Fibroblast of villous mesenchyme (primary cell): ENCODE data around the gene TFB1M. TPM values are rescaled to one million over a fixed set of nuclear protein-coding genes. Genes with fewer than 3 reads are reported as not detected.
A peak's percentile ranks its signal among the peaks of the same experiment; 100 is the strongest.

Source experiments
- DNase-seq: peaks from one replicate; pipeline ENCODE4 v3.0.0-alpha.2; 2010; ENCODE audit warnings: low read depth
- H3K4me3 ChIP-seq: 2 replicates; pipeline ENCODE4 v1.5.1; 2011; ENCODE audit warnings: low read depth, mild to moderate bottlenecking, low read length
- CTCF ChIP-seq: IDR thresholded peaks from 2 replicates; pipeline ENCODE4 v1.5.1; 2012; ENCODE audit warnings: low read depth, mild to moderate bottlenecking, low read length; ENCODE audit not compliant: insufficient read depth
- total RNA-seq: library from RNA; depleted of rRNA; stranded (reverse); fragments of >200 nt; gene quantifications from 2 replicates; pipeline ENCODE4 v1.2.3, GENCODE V29; 2012

The TFB1M gene
- total RNA-seq, 1 donor: 29.8 TPM

GRCh38 chr6:155260686-155261085 is 53.6 kb downstream of the TFB1M start:
- DNase-seq: no peak
- no peak for TF ChIP-seq CTCF
- H3K4me3 ChIP-seq: no peak overlapping the region

DNA sequence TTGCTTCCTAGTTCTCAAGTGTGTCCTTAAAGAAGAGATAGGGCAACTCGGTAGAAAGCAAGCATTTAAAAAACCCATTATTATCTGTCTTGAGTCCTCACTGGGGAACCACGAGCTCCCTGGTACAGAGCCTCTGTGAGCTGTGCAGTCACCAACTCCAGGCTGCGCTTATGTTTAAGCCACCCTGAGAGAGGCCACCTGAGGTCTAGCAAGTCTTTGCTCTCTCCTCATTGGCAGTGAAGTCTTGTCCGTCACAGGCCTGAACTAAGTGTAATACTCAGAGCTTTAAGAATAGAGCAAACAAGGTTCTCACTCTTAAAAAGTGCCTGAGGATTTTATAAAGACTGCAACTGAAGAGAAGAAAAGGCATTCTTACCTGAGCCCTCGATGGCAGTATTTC is 54.4 kb downstream of the TFB1M start:
- TF ChIP-seq CTCF: no peak
- no peak for DNase-seq
- no peak overlapping the region for H3K4me3 ChIP-seq

DNA sequence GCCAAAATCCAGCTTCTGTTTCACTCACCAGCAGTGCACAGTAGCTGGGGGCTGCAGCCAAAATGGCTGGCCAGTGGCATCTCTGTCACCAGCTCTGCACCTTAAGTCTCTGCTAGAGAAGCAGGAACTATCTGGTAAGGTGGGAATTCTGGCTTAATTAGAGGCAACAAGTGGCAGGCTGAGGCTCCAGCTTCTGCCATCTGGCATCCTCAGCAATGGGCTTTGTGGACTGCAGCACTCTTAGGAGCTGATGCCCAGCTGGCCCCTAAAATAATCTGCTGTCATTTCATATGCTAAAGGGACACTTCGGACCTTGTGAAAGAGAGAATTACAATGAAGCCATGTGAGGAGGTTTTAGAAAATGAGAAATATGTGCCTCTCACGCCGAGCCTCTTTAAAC is 55.1 kb downstream of the TFB1M start:
- H3K4me3 ChIP-seq: no peak overlapping the region
- no peak for TF ChIP-seq CTCF
- DNase-seq: no peak

DNA sequence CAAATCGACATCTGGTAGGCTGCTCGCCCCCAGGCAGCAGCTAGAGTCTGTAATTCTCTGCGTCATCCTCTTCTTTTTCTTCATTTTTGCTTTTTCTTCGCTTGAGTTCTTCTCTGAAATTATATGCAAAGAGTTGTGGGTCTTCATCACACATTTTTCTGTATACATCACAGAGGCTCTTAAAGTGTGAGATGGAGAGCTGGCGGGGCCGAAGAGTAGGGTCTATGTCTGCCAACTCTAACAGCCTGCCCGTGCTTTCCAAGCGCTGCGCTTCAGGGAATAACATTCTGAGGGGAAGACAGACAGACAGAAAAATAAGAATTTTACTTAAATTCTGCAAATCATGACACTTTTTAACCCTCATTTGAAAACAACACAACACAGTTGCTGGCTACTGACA is 56.5 kb downstream of the TFB1M start:
- no peak for TF ChIP-seq CTCF
- H3K4me3 ChIP-seq: no peak overlapping the region
- DNase-seq: no peak

DNA sequence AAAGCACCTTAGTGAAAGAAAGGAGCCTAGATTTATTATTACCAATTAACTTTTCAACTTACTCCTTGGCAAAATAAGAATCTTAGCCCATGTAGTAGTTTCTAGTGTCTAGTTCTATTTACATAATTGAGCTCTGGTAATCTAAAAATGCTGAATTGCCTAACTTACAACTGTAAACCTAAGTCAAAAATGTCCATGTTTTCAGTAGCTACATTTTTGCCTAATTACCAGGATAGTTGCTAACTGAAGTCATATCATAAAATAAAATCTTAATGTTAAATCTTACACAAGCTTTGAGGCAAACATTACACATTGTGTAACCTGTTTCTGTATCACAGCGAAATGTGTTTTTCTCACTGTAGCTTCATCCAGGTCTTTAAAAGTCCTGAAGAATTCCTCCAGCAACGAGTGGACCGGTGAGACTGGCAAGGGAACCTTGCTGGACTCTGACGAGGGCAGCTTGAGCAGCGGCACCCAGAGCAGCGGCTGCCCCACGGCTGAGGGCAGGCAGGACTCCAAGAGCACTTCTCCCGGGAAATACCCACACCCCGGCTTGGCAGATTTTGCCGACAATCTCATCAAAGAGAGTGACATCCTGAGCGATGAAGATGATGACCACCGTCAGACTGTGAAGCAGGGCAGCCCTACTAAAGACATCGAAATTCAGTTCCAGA is 58.0 kb downstream of the TFB1M start:
- DNase-seq: peak; percentile 75
- H3K4me3 ChIP-seq: no peak overlapping the region
- TF ChIP-seq CTCF: no peak

- no peak for DNase-seq
- TF ChIP-seq CTCF: no peak
Observed at GRCh38 chr6:155254139-155254538, 60.1 kb downstream of the TFB1M start.

DNA sequence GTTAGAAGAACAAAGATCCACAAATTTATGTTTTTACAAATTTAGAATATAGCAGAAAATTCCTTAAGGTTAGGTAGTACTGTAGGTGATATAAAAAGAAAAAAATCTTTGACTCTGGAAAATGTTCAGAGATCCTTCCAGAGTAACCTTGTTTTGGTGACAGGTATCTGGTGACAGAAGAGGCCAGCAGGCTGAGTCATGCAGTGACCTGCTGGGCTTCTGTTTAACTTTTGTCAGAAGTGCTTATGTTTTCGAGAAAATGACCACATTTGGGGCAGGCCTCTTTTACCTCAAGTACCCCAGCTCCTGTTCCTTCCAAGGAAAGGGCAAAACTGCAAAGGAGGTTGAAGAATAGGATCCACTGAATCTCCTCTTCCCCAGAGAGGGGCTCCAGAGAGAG is 60.9 kb downstream of the TFB1M start:
- DNase-seq: peak; percentile 30
- TF ChIP-seq CTCF: no peak
- no peak overlapping the region for H3K4me3 ChIP-seq

More at GRCh38 chr6:155254139-155254538, 60.1 kb downstream of the TFB1M start:
- no peak overlapping the region for H3K4me3 ChIP-seq
